GM21619 (cell line): Measurements from ENCODE around the gene INPP5A.

Experiments used
- ATAC-seq: cut with Tn5 transposase; IDR thresholded peaks from one replicate; pipeline ENCODE4 v1.9.1; 2021; ENCODE audit not compliant: unreplicated experiment

INPP5A gene

DNA sequence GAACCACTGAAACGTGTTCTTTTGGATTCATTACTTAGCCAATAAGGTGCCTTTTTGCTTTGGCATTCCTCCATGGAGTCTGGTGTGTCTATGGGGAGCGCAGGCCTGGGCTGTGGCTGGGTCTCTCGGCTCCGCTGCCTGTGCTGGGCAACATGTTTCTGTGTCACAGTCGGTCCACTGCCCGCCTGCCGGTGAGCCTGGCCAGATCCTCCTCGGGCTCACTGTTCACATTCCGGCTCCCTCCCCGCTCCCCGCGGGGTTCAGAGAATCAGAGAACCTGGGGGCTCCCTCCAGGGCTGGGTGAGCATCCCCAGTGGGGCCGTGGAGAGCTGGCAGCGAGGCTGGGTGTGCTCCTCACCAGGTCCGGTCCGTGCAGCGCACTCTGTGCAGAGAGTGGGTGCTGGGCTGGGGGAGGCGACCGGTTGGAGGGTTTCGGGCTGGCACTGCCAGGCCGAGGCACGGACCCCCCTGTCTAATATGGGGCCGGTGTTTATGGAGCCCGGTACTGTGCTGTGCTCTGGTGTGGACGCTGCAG, 70.4 kb downstream of the INPP5A start:
- ATAC-seq = no peak

DNA sequence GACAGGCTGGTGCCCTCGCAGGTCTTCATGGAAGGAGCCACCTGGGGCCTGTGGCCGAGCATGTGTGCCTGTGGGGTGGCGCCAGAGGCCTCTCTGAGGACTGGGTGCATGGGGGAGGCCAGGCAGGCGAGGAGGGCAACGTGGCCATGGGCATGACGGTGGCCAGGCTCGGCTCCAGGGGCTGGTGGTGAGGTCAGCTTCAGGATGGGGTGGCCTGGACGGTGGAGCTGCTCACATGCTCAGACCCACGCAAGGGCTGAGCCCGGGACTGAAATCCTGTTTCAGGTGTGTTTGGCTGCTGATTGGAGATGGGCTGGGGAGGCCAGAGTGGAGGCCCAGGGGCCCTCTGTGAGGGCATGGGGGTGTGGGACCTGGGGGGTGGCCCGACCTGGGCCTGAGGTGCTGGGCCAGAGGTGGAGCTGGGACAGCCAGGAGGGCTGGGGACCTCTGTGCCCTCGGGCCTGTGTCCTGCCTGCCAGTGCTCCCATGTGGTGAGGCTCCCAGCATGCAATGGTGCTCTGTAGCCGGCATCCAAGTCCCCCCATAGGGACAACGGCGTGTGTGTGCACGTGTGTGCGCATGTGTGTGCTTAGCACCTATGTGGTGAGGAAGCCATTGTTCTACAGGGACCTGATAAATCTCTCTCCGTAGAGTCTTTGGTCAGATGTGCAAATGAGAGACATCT, 71.1 kb downstream of the INPP5A start:
- ATAC-seq = no peak

DNA sequence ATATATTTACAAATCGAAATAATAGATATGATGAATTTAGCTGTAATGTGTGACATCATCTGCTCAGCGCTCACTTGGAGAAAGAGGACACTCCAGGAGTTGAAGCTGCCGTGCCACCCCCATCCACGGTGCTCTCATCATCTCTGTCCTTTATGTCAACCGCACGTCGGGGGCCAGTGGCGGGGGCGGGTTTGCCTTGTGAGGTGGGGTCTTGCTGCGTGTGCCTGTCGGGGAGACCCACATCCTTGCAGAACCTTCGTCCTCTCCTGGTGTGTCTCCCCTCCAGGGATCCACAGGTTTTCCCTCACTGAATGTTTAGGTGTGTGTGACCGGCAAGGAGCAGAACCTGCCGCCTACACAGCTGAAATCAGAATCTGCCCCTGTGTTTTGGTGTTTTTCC, 71.6 kb downstream of the INPP5A start:
- ATAC-seq = no peak

DNA sequence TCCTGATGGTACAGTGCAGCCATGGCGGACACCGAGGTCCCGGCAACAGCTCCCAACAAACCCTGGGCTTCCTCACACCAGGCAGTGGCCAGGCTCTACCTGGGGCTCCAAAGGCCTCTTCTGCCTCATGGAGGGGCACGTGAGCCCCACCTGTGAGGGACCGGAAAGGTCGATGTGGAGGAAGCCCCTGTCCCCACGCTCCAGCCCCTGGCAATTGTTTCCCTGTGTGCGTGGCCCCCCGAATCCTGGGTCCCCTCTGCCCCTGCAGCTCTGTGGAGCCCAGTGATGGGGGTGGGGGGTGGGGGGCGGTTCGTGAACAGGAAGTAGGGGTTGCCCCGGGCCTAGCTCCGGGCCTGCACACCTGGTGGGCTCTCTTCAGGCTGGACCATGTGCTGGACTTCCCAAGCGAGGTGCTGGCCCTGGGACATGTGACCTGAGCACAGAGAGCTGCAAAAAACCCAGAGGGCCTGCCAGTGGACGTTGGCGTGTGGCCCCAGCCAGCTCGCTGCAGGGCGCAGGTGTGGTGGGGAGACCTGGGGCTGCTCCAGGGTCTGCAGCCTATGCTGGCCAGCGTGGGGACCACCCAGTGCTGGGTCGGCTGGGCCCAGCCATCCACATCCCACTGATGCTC, 72.6 kb downstream of the INPP5A start:
- no peak for ATAC-seq

DNA sequence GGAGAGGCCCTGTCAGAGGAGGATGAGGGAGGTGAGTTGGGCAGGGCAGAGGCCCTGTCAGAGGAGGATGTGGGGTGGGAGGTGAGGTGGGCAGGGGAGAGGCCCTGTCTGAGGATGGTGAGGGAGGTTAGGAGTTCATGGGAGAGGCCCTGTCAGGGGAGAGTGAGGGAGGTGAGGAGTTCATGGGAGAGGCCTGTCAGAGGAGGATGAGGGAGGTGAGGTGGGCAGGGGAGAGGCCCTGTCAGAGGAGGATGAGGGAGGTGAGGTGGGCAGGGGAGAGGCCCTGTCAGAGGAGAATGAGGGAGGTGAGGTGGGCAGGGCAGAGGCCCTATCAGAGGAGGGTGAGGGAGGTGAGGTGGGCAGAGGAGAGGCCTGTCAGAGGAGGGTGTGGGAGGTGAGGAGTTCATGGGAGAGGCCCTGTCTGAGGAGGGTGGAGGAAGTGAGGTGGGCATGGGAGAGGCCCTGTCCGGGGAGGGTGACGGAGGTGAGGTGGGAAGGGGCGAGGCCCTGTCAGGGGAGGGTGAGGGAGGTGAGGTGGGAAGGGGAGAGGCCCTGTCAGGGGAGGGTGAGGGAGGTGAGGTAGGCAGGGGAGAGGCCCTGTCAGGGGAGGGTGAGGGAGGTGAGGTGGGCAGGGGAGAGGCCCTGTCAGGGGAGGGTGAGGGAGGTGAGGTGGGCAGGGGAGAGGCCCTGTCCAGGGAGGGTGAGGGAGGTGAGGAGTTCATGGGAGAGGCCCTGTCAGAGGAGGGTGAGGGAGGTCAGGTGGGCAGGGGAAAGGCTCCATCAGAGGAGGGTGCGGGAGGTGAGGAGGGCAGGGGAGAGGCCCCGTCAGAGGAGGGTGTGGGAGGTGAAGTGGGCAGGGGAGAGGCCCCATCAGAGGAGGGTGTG, 73.7 kb downstream of the INPP5A start:
- no peak for ATAC-seq

DNA sequence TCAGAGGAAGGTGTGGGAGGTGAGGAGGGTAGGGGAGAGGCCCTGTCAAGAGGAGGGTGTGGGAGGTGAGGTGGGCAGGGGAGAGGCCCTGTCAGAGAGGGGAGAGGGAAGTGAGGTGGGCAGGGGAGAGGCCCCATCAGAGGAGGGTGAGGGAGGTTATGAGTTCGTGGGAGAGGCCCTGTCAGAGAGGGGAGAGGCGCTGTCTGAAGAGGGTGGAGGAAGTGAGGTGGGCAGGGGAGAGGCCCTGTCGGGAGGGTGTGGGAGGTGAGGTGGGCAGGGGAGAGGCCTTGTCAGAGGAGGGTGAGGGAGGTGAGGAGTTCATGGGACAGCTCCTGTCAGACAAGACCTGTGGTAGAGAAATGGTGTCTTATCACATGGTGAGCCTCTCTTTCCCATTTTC, 74.4 kb downstream of the INPP5A start:
- no peak for ATAC-seq

DNA sequence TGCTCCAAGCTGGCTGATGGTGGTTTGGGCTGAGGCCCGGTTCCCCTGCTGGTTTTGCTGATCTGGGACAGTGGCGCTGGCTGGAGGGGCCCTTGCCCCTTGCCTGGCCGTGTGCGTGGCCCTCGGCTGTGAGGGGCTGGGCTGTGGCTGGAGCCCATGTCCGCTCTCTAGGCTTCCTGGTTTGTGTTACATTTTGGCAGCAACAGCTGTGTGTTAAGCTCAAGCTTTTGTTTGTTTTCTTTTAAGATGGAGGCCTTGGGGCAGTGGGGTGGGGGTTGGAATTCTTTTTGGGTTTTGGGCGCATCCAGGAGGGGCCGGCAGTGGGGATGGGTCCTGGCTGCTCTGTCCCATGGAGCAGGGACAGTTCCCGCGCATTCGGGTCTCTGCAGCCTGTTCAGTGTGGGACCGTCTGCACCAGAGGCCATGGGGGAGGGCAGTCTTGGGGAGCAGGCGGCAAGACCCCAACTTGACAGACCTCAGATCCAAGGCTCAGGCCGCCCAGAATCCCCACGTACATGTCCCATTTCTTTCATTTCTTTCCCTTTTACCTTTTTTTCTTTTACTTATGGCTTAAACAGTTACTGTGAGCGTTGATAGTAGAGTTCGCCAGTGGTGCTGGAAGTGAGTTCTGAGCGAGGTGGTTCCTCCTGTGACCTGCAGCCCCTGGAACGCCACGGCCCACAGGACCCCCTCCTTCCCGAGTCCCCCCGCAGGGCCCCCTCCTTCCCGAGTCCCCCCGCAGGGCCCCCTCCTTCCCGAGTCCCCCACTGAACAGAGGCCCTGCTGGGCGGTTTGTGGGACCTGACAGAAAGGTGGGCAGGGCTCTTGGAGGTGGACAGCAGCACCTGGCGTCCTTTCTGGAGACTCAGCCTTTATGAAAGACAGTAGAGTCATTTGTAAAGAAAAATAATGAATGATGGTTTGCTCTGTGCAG, 75.3 kb downstream of the INPP5A start:
- ATAC-seq = no peak

DNA sequence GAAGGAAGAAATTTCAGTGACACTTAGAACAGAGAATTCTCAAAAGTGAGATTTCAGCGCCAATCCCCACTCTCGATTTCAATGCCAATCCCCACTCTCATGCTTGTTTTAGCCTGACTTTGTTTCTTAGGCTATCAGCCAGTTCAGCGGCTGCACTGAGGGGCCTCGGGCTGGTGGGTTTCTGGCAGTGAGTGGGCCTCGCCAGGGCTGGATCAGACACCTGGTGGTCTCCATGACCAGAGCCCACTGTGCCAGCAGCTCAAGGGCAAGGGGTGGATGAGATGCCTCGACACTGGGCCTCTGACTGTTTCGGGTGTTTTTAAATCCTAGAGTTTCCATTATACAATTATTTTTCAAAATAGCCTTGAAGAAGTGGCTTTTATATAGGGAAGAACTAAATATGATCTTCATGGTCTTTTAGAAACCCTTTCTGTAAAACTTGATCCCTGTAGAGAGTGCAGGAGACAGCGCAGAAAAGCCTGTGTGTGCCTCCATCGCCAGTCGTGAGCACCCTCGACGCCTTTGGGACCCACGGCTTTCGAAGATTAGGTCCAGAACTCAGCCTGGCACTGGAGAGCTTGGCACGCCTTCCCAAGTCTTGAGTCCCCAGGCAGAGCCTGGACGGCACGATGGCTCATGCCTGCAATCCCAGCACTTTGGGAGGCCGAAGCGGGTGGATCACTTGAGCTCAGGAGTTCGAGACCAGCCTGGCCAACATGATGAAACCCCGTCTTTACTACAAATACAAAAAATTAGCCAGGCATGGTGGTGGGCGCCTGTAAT, 76.2 kb downstream of the INPP5A start:
- no peak for ATAC-seq

DNA sequence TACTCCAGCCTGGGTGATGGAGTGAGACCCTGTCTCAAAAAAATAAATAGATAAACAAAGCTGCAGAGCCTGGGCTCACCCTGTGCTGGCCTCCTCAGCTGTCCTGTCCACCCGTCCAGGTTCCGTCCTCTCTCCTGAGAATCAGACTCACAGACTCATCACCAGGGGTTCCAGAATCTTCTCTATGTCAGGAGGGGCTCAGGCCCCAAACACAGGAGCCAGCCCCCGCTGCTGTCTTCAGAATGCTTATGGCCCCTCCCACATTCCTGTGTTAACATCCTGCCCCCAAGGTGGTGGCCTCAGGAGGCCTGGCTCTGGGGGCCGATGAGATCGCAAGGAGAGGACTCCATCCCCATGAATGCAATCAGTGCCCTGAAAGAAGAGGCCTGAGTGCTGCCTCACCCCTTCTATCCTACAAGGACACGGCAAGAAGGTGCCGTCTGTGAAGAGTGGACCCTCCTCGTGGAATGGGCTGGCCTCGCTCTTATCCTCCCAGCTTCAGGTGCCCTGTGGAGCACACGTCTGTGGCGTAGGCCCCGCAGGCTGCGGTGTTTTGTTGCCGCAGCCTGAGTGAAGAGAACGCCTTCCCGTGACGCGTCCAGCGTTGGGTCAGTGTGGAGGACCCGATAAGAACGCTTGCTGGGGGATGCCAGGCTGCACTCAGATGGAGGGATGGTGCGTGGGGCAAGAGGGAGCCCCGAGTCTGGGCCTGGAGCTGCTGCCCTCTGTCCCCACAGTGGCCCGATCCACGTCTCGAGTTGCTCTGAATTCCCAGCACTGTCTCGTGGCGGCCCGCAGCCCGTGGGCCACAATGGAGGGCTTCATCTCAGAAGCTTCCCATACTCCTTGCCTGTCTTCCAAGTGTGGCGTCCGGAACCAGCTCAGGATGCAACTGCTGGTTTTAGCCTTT, 77.1 kb downstream of the INPP5A start:
- ATAC-seq = no peak

DNA sequence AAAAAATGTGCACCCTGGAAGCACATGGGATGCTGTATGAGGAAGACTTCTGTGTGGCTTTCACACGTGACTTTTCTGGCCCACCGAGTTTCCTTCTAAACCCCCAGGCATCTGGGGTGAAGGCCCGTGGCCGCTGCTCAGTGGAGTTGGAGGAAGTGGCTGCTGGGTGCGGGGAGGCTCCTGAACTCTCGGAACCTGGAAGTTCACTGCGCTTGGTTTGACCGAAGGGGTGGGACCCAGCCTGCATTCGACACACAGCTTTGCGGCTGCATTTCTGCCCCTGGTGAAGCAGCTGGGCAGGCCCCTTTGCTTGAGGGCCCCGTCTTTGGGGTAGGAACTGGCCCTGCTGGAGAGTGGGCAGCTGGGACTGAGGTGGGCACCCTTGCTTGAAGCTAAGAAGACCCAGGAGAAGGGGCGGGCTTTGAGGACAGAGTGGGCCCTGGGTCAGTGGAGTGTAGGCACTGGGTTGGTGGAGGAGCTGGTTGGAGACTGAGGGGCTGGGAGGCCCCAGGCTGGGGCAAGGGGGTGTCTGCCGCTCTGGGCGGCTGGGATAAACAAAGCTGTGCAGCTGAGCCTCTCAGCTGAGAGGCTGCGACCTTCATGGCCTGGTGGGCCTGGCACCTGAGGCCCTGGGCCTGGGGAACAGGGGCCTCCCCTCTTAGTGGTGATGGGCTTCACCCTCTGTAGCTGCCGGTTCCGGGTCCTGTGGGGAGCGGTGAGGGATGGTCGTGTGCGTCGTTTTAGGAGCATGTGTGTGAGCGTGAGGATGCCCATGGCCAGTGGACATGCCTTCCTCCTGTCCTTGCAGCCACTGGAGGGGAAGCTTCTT, 78.0 kb downstream of the INPP5A start:
- no peak for ATAC-seq

DNA sequence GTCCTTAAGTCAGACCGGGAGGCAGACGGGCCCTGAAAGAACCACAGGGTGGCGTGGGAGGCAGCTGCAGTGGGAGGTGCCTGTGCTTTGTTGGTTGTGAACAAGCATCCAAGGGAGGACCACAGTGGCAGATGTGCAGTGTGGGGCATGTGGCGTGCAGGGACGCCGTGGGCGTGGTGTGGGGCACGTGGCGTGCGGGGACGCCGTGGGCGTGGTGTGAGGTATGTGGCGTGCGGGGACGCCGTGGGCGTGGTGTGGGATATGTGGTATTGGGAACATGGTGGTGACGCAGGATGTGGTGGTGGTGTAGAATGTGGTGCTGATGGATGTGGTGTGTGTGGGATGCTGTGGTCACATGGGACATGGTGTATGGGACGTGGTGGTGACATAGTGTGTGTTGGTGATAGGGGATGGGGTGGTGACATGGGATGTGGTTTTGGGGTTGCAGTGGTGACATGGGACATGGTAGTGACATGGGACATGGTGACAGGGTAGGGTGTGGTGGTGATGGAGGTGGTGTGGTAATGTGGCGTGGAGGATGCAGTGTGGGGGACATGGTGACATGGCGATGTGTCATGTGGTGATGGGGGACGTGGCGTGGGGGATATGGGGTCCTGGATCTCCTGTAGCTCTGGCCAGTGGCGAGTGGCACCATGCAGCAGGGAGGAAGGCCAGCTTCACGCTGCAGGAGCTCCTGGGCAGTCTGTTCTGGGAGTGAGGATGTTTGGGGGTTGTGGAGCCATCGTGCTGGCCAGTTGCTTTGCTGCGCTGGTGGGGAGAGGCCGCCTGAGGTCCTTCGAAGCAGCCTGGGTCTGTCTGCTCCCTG, 78.8 kb downstream of the INPP5A start:
- ATAC-seq = no peak

DNA sequence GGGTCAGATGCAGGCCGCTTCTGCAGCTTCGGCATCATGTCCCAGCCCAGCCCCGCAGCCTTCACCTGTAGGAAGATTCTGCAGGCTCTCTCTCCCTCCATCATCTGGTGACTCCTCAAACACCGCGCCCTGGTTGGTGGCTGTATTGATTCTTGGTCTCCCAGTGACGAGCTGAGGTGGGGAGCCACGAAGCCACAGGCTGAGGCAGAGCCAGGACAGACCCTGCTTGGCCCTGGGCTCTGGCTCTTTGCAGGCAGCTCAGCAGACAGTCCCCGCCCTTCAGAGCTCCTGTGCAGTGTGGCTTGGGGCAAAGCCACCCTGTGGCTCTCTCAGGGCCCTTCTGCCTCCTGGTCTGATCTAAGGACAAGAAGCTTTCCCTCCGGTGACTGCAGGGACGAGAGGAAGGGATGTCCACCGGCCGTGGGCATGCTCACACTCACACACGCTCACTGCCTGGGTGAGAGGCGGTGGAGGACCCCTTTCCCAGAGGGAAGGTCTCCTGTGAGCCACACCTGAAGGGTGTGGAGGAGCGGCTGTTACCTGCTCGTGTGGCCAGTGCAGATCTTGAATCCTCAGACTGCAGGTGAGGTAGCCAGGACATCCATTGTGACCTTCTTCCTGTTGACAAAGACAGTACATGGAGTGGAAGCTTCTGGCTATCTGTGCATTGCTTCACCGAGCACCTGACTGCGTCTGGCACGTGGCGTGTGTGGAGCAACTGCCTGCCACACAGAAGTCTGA, 79.6 kb downstream of the INPP5A start:
- ATAC-seq = no peak

DNA sequence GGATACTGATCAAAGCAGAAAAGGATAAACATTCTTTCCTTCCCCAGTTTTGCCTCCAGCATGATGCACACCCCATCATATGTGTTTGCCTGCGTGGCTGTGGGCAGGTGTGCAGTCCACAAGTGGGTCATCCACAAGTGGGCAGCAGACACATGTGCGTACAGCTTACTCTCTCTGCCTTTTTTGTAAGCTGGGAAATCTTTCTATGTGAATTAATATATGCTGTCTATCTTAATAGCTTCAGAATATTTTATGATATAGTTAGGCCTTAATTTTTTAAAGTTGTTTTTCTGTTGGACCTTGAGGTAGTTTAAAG, 80.1 kb downstream of the INPP5A start:
- ATAC-seq = no peak

DNA sequence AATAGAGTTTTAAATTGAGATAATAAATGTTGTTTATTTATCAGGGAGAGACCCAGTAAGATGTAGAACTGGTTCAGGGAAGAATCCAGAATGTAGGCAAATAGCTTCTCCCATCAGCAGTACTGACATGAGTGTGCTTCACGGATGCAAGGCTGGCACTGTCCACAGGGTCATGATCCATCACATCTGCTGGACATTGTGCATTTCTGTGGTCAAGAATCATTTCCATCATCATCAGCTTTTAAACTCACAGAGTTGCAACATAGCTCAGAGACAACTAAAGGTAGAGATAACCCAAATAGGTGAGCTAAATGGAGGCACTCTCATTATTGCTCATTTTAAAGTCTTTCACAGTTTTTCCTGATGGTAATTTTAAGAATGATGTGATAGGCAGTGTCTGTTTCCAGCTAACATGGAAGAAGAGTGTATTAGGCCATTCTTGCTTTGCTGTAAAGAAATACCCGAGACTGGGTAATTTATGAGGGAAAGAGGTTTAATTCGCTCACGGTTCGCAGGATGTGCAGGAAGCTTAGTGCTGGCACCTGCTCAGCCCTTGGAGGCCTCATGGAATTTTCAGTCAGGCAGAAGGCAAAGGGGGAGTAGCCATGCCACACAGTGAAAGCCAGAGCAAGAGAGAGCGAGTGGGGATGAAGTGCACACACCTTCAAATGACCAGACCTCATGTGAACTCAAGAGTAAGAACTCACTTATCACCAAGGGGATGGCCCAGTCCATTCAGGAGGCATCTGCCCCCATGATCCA, 80.8 kb downstream of the INPP5A start:
- ATAC-seq = no peak

DNA sequence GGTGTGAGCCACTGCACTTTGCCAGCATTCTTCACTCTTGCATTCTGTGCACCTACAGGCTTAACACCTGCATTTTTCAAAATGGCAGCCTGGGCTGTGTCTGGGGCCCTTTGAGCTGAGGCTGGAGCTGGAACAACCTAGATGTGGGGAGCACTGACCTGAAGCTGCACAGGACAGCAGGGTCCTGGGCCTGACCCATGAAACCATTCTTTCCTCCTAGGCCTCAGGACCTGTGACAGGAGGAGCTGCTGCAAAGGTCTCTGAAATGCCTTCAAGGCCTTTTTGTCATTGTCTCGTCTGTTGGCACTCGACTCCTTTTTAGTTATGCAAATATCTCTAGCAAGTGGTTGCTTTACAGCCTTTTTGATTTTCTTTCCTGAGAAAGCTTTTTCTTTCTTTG, 82.3 kb downstream of the INPP5A start:
- no peak for ATAC-seq
